ENCODE data around the gene ABCA2. TPM values are rescaled to one million over a fixed set of nuclear protein-coding genes. Genes with fewer than 3 reads are reported as not detected.

ABCA2 gene
- total RNA-seq, 1 experiment from 2014 or later = 19.2 TPM

DNA sequence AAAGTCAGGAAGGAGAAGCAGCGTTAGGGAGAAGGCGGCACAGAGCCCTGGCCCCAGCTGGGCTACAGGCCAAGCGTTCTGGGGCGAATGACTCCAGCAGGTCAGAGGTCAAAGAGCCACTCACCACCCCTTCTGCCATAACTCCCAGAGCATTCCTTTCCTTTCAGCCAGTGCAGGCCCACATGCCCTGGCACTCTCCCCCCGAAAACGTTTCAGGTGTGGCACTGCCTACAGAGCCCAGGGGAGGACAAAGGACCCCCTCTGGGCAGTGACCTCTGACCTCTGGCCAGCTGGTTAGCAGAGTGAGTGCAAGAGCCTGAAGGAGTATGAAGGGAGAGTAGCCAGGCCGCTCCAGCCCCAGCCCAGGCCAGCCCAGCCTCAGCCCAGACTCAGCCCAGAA is 4.9 kb downstream of the ABCA2 start (continued):
- TF ChIP-seq NFATC4 (CRISPR knock-in tag; IDR thresholded peaks at IDR 0.05) (no peak), SMAD4 (CRISPR knock-in tag; IDR thresholded peaks at IDR 0.05) (no peak), NR3C1 (CRISPR knock-in tag; conservative IDR thresholded peaks at IDR 0.05; ENCODE audit: low read depth) (no peak)
- TF ChIP-seq, protein P1, sequence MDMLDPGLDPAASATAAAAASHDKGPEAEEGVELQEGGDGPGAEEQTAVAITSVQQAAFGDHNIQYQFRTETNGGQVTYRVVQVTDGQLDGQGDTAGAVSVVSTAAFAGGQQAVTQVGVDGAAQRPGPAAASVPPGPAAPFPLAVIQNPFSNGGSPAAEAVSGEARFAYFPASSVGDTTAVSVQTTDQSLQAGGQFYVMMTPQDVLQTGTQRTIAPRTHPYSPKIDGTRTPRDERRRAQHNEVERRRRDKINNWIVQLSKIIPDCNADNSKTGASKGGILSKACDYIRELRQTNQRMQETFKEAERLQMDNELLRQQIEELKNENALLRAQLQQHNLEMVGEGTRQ (CRISPR knock-in tag; IDR thresholded peaks at IDR 0.05) = no peak

DNA sequence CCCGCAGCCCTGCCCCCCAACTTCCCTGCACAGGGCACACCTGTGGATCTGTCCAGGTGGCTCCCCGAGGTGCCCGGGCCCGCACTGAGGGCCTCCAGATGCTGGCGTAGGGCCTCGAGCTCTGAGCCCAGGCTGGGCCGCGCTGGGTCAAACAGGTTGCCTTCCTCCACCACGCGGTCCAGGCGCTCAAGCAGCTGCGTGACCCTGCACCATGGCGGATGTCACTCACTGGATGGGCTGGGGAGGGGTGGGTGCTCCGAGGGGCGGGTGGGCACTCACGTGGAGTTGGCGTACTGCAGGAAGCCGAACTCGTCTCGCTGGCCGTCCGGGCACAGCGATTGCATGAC is 5.4 kb downstream of the ABCA2 start:
- H3K36me3 Mint-ChIP-seq = no peaks in the 10 kb centered on the region
- CTCF ChIA-PET = interaction anchor here (0.6 to 3.9 kb wide), 19 partner anchors 8 to 222 kb away, joined by 3 to 38 read pairs (median 4); partner anchors contain the start of genes AJM1, CLIC3, FUT7 and GRIN1

DNA sequence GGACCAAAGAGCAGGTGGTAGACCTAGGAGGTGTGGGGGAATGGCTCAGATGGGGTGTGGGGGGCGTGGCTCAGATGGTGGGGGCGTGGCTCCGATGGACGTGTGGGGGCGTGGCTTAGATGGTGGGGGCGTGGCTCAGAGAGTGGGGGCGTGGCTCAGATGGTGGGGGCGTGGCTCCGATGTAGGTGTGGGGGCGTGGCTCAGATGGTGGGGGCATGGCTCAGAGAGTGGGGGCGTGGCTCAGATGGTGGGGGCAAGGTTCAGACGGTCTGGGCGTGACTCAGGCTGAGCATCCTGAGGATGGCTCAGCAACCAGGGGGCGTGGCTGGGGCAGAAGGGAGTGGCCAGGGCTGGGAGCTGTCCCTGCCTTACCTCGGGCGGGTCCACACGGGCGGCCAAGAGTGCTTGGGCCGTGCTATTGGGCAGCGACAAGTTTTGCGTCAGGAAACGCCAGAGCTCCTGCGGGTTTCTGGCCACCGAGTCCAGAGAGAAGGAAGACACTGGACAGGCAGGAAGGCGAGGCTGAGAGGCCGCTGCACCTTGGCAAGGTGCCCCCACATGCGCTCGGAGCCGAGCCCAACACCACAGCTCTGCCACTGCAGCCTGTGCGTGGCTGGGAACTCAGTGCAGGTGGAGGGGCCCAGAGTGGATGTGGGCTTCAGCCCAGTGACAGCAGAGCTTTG is 5.9 kb downstream of the ABCA2 start:
- Mint-ChIP-seq H3K27me3 (ENCODE audit: low read depth) (peaks cover 2% of the 10 kb centered on the region), H3K4me1 (peaks cover under 1% of the 10 kb centered on the region; the same call in 1 of the 2 replicates), H3K36me3 (peaks cover under 1% of the 10 kb centered on the region; the same call in 1 of the 2 replicates), H3K27ac (no peak overlapping the region; the same call in 1 of the 2 replicates), H3K4me3 (no peak overlapping the region), H3K9me3 (no peaks in the 10 kb centered on the region)
- DNase-seq (ENCODE audit: low spot score) (peak; percentile 98), ATAC-seq (peak; percentile 96)
- ChIA-PET CTCF (interaction anchor here (0.6 to 3.9 kb wide), 20 partner anchors 8 to 222 kb away, joined by 3 to 38 read pairs (median 4); partner anchors contain the start of genes AJM1, CLIC3, FUT7 and GRIN1), POLR2A (interaction anchor here (0.5 to 1.1 kb wide), 2 partner anchors 10 to 44 kb away, joined by 3 read pairs; partner anchors contain the start of gene FUT7)
- TF ChIP-seq SP1 (CRISPR knock-in tag; conservative IDR thresholded peaks at IDR 0.05) = peak; percentile 90
- no peak for TF ChIP-seq OVOL2 (CRISPR knock-in tag; IDR thresholded peaks at IDR 0.05; ENCODE audit: borderline replicate concordance)

More for the DNA sequence above, 5.4 kb downstream of the ABCA2 start:
- H3K27me3 Mint-ChIP-seq (ENCODE audit: low read depth) = peaks cover 5% of the 10 kb centered on the region
- no peak overlapping the region for H3K4me3 Mint-ChIP-seq
- H3K4me1 Mint-ChIP-seq = peaks cover 2% of the 10 kb centered on the region; the same call in 1 of the 2 replicates
- DNase-seq (ENCODE audit: low spot score) (no peak), ATAC-seq (no peak)
- TF ChIP-seq NFE2L1 (CRISPR knock-in tag; IDR thresholded peaks at IDR 0.05) (no peak), IRF2 (CRISPR knock-in tag; IDR thresholded peaks at IDR 0.05; ENCODE audit: borderline replicate concordance, low read depth) (no peak), EMX1 (CRISPR knock-in tag; IDR thresholded peaks at IDR 0.05) (no peak), SP1 (CRISPR knock-in tag; conservative IDR thresholded peaks at IDR 0.05) (no peak), FOXJ3 (CRISPR knock-in tag; IDR thresholded peaks at IDR 0.05; ENCODE audit: borderline replicate concordance) (no peak), FOXK1 (CRISPR knock-in tag; IDR thresholded peaks at IDR 0.05) (no peak), ZNF263 (CRISPR knock-in tag; IDR thresholded peaks at IDR 0.05; ENCODE audit: low read depth) (no peak), PRRX2 (CRISPR knock-in tag; IDR thresholded peaks at IDR 0.05) (no peak)
- TF ChIP-seq, protein P2, sequence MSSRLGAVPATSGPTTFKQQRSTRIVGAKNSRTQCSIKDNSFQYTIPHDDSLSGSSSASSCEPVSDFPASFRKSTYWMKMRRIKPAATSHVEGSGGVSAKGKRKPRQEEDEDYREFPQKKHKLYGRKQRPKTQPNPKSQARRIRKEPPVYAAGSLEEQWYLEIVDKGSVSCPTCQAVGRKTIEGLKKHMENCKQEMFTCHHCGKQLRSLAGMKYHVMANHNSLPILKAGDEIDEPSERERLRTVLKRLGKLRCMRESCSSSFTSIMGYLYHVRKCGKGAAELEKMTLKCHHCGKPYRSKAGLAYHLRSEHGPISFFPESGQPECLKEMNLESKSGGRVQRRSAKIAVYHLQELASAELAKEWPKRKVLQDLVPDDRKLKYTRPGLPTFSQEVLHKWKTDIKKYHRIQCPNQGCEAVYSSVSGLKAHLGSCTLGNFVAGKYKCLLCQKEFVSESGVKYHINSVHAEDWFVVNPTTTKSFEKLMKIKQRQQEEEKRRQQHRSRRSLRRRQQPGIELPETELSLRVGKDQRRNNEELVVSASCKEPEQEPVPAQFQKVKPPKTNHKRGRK (CRISPR knock-in tag; IDR thresholded peaks at IDR 0.05; ENCODE audit: borderline replicate concordance) = no peak
- TF ChIP-seq, protein P3, sequence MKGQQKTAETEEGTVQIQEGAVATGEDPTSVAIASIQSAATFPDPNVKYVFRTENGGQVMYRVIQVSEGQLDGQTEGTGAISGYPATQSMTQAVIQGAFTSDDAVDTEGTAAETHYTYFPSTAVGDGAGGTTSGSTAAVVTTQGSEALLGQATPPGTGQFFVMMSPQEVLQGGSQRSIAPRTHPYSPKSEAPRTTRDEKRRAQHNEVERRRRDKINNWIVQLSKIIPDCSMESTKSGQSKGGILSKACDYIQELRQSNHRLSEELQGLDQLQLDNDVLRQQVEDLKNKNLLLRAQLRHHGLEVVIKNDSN (CRISPR knock-in tag; IDR thresholded peaks at IDR 0.05) = no peak
- TF ChIP-seq, protein P4, sequence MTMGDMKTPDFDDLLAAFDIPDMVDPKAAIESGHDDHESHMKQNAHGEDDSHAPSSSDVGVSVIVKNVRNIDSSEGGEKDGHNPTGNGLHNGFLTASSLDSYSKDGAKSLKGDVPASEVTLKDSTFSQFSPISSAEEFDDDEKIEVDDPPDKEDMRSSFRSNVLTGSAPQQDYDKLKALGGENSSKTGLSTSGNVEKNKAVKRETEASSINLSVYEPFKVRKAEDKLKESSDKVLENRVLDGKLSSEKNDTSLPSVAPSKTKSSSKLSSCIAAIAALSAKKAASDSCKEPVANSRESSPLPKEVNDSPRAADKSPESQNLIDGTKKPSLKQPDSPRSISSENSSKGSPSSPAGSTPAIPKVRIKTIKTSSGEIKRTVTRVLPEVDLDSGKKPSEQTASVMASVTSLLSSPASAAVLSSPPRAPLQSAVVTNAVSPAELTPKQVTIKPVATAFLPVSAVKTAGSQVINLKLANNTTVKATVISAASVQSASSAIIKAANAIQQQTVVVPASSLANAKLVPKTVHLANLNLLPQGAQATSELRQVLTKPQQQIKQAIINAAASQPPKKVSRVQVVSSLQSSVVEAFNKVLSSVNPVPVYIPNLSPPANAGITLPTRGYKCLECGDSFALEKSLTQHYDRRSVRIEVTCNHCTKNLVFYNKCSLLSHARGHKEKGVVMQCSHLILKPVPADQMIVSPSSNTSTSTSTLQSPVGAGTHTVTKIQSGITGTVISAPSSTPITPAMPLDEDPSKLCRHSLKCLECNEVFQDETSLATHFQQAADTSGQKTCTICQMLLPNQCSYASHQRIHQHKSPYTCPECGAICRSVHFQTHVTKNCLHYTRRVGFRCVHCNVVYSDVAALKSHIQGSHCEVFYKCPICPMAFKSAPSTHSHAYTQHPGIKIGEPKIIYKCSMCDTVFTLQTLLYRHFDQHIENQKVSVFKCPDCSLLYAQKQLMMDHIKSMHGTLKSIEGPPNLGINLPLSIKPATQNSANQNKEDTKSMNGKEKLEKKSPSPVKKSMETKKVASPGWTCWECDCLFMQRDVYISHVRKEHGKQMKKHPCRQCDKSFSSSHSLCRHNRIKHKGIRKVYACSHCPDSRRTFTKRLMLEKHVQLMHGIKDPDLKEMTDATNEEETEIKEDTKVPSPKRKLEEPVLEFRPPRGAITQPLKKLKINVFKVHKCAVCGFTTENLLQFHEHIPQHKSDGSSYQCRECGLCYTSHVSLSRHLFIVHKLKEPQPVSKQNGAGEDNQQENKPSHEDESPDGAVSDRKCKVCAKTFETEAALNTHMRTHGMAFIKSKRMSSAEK (CRISPR knock-in tag; IDR thresholded peaks at IDR 0.05; ENCODE audit: borderline replicate concordance) = no peak
- POLR2A ChIA-PET = interaction anchor here (0.5 to 1.1 kb wide), 2 partner anchors 9 to 44 kb away, joined by 3 read pairs; partner anchors contain the start of gene FUT7
- H3K27ac Mint-ChIP-seq = no peak overlapping the region
- H3K9me3 Mint-ChIP-seq = no peaks in the 10 kb centered on the region
